Measurements from ENCODE around the gene RPUSD3.
A peak's percentile ranks its signal among the peaks of the same experiment; 100 is the strongest.

Gene RPUSD3

GRCh38 chr3:9809615-9810432 lies 34.0 kb downstream of the RPUSD3 start, which contains the start of gene TTLL3:
TSS of gene TTLL3 (plus strand) at chr3:9810262. CDS start at chr3:9810662, 400 bp downstream.
- TF ChIP-seq CTCF (IDR thresholded peaks at IDR 0.05; ENCODE audit: borderline replicate concordance, control extremely low read depth, extremely low read depth, insufficient read depth, missing control alignments) = peak; percentile 3
- peak; percentile 75 for DNase-seq (ENCODE audit: low spot score)
- in situ Hi-C loops (cut with MboI; ENCODE audit: low sequenced_read_pairs, unreplicated experiment) = no loop called here

- in situ Hi-C loops (cut with MboI; ENCODE audit: low sequenced_read_pairs, unreplicated experiment) = no loop called here
- no peak for DNase-seq (ENCODE audit: low spot score)
- no peak for TF ChIP-seq CTCF (IDR thresholded peaks at IDR 0.05; ENCODE audit: borderline replicate concordance, control extremely low read depth, extremely low read depth, insufficient read depth, missing control alignments)
Measured at GRCh38 chr3:9809239-9809614, 34.6 kb downstream of the RPUSD3 start.

GRCh38 chr3:9808345-9809037 lies 35.3 kb downstream of the RPUSD3 start:
- peak; percentile 47 for DNase-seq (ENCODE audit: low spot score)
- peak; percentile 15 for TF ChIP-seq CTCF (IDR thresholded peaks at IDR 0.05; ENCODE audit: borderline replicate concordance, control extremely low read depth, extremely low read depth, insufficient read depth, missing control alignments)
- in situ Hi-C loops (cut with MboI; ENCODE audit: low sequenced_read_pairs, unreplicated experiment) = no loop called here

- in situ Hi-C loops (cut with MboI; ENCODE audit: low sequenced_read_pairs, unreplicated experiment) = no loop called here
Measured at GRCh38 chr3:9807981-9808344, 35.8 kb downstream of the RPUSD3 start.

GRCh38 chr3:9806688-9807589 lies 36.9 kb downstream of the RPUSD3 start:
- no peak for TF ChIP-seq CTCF (IDR thresholded peaks at IDR 0.05; ENCODE audit: borderline replicate concordance, control extremely low read depth, extremely low read depth, insufficient read depth, missing control alignments)
- in situ Hi-C loops (cut with MboI; ENCODE audit: low sequenced_read_pairs, unreplicated experiment) = no loop called here
- DNase-seq (ENCODE audit: low spot score) = no peak

More at GRCh38 chr3:9807981-9808344, 35.8 kb downstream of the RPUSD3 start:
- no peak for DNase-seq (ENCODE audit: low spot score)
- no peak for TF ChIP-seq CTCF (IDR thresholded peaks at IDR 0.05; ENCODE audit: borderline replicate concordance, control extremely low read depth, extremely low read depth, insufficient read depth, missing control alignments)

GRCh38 chr3:9806137-9806536 lies 37.7 kb downstream of the RPUSD3 start:
- DNase-seq (ENCODE audit: low spot score) = no peak
- in situ Hi-C loops (cut with MboI; ENCODE audit: low sequenced_read_pairs, unreplicated experiment) = no loop called here
- TF ChIP-seq CTCF (IDR thresholded peaks at IDR 0.05; ENCODE audit: borderline replicate concordance, control extremely low read depth, extremely low read depth, insufficient read depth, missing control alignments) = no peak

Data from GM13976 (cell line).